KG1 (cell line): ENCODE results near the gene PPP1R1B.
"Not testable (repeated sequence)": the region's sequence is repeated elsewhere in the genome, so short reads cannot be mapped to it uniquely, and the experiment has no call there.

Experiments used
- DNase-seq: peaks from one replicate; lab custom pipeline; 2025; lab: John Stamatoyannopoulos, UW

The PPP1R1B gene

GRCh38 chr17:39626171-39627046 lies at the start of gene PPP1R1B:
Gene PPP1R1B (plus strand): TSS chr17:39626952. CDS start chr17:39627393, 441 bp downstream.
- DNase-seq, result no peak

- no peak for DNase-seq
These were observed 48.5 kb upstream of the PPP1R1B start for GRCh38 chr17:39578272-39578671.

GRCh38 chr17:39579318-39580081 lies 47.3 kb upstream of the PPP1R1B start:
- DNase-seq, result no peak

- no peak for DNase-seq
These were observed 46.7 kb upstream of the PPP1R1B start for GRCh38 chr17:39580082-39580468.

- no peak for DNase-seq
These were observed 45.5 kb upstream of the PPP1R1B start for GRCh38 chr17:39581071-39581758.

- no peak for DNase-seq
These were observed 45.0 kb upstream of the PPP1R1B start for GRCh38 chr17:39581759-39582085.

- DNase-seq, result no peak
These were observed 44.1 kb upstream of the PPP1R1B start for GRCh38 chr17:39582658-39583057.

- not testable (repeated sequence) for DNase-seq
These were observed 36.6 kb upstream of the PPP1R1B start for GRCh38 chr17:39590180-39590579.

- DNase-seq, result no peak
These were observed 34.5 kb upstream of the PPP1R1B start for GRCh38 chr17:39591958-39592954.

GRCh38 chr17:39593371-39593770 lies 33.4 kb upstream of the PPP1R1B start:
- DNase-seq, result no peak

GRCh38 chr17:39595294-39595693 lies 31.5 kb upstream of the PPP1R1B start:
- DNase-seq, result no peak

GRCh38 chr17:39595928-39596510 lies 30.7 kb upstream of the PPP1R1B start:
- DNase-seq, result no peak

- no peak for DNase-seq
These were observed 30.0 kb upstream of the PPP1R1B start for GRCh38 chr17:39596543-39597267.

- no peak for DNase-seq
These were observed 29.2 kb upstream of the PPP1R1B start for GRCh38 chr17:39597372-39598046.

- DNase-seq, result no peak
These were observed 28.7 kb upstream of the PPP1R1B start for GRCh38 chr17:39598047-39598481.

- no peak for DNase-seq
These were observed 28.1 kb upstream of the PPP1R1B start for GRCh38 chr17:39598630-39599003.

GRCh38 chr17:39599004-39599664 lies 27.6 kb upstream of the PPP1R1B start:
- no peak for DNase-seq

GRCh38 chr17:39599665-39600231 lies 27.0 kb upstream of the PPP1R1B start:
- DNase-seq, result no peak
